Measurements from ENCODE around the gene NTN1.

NTN1 gene

DNA sequence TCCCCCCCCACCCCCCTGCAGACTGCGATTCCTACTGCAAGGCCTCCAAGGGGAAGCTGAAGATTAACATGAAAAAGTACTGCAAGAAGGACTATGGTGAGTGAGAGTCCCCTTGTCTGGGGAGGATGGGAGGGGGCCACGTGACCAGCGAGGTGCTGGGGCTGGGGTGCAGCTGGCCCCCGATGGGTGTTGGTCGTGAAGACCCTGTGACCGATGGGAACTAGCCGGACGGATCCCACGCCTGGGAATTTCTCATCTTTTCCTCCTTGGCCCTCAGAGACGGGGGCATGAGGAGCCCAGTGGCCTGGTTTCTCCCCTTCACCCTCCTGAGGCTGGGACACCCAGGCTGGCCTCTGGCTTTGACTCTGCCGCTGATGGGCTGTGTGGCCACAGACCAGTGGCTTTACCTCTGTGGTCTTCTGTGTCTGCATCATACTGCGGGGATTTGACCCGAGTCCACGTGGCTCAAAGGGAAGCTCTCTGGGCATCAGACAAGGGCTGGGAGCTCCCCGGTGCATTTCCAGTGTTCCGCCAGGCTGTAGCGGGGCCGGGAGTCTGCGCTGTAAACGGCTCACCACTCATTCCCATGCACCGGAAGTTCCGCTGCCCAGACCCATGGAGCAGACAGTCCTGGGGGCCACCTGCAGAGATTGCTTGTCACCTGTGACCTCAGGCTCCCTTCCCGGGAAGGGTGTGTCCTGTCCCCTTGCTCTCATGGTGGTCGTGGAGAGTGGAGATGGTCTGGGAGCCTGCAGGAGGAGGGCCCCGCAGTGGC lies 200.0 kb downstream of the NTN1 start:
- DNase-seq, result no peak

DNA sequence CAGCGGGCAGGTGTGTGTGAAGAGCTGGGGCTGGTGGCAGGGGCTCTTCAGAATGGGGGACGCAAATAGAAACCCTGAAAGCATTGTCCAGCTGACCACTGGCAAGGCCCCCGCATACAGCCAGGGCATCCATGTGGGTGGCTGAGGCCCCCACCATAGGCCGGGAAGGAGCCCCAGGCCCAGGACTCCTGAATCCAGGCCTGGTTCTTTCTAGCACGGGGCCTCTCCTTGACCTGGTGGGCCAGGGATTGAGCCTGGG lies 200.5 kb downstream of the NTN1 start:
- DNase-seq, result no peak

DNA sequence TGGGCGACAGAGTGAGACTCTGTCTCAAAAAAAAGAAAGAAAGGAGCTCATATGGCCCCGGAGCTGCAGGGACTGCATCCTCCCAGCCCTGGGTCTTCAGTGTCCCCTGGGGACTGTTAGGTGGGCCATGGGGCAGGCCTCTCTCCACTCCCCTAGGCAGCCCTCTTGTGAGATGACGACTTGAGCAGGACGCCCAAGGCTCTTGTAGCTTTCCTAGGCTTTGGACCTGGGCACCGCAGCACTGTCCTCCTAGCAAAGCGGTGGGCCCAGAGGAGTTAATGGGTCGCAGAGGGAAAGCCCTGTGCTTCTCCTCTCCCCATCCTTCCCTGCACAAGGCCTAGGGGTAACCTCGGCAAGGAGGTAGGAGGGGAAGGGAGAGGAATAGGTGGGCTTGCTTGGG lies 202.2 kb downstream of the NTN1 start:
- no peak for DNase-seq

DNA sequence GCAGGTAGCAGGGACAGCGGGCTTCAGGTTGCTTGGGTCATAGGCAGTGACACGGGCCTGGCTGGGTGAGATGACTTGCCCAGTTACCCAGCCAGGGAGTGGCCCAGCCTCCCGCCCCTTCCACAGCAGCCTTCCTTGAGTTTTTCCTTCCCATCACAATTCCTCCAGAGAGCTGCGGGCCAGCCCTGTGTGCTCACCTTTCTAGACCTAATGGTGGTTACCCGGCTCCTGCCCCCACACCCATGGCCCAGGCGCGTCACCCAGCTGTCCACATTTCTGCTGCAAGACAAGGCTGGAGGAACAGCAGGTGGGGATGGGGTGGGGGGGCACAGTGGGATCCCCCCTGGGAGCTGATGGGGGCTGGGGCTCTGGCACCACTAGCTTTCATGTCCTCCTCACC lies 203.2 kb downstream of the NTN1 start:
- no peak for DNase-seq

DNA sequence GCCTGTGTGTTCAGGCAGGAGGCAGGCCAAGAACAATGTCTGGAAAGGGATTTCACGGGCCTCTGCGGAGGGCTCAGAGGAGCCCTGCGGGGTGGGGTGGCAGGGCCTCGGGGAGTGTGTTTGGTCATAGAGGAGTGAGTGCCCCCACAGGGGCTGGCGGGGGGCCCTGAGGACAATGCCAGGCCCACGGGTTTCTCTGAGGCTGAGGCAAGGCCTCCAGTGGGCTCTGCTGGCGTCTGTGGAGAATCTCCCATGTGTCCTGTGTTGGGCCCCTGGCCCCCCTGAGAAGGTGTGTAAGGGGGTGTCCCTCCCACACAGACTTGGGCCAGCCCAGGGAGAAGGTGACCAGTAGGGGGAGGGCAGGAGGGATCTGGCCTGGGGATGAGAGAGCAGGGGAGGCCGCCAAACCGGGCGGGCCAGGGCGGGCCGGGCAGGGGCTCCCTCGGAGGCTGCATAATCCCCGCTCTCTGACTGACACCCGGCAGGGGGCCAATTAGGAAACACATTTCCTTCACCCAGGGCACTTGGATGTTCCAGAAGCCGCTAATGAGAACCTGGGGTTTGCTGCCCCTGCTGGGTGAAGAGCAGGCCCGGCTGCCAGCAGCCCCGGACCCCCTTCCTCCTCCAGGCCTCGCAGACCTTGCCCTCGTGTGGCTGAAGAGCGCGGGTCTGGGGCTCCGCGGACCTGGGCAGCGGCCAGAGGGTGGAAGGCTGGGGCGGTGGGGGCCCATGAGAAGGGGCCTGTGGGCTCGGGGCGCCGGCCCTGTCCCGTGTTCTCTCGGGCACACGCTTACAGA lies 204.2 kb downstream of the NTN1 start:
- no peak for DNase-seq

DNA sequence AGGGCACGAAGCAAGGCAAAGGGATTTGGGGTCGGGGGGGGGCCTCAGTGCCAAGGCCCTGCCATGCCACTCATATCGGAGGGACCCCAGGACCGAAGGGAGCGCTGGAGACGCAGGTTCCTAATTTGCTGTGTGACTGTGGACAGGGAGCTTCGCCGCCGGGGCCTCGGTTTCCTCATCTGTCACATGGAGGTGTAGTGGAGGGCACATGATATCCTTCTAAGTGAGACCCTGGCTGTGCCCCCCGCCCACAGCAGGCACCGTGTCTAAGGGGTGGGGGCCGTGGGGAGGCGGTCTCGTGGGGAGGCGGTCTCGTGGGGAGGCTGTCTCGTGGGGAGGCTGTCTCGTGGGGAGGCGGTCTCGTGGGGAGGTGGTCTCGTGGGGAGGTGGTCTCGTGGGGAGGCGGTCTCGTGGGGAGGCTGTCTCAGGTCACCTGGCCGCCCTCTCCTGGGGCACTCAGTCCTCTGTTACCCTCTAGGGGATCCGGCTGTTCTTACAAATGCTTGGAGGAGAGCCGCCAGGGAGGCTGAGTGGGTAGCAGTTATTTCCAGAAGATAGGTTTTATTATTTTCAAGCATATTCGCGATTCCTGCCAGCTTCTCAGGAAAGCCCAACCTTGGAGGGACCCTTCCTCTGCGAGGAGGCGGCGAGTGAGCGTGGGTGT lies 205.0 kb downstream of the NTN1 start:
- DNase-seq, result no peak

DNA sequence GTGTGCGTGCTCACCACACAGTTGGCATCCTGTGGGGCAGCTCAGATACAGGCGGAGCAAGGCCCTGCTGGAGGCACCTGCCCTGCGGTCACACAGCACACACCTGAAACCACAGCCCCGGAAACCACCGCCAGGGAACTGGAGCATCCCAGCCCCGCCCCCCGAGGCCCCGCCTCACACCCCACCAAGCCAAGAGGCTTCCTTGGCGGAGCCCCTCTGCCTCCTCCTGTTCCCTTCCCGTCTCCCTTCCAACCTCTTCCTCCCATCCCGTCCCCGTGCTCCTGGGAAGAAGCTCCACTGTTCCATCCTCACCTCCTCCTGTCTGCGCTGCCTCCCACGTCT lies 205.5 kb downstream of the NTN1 start:
- DNase-seq, result no peak

DNA sequence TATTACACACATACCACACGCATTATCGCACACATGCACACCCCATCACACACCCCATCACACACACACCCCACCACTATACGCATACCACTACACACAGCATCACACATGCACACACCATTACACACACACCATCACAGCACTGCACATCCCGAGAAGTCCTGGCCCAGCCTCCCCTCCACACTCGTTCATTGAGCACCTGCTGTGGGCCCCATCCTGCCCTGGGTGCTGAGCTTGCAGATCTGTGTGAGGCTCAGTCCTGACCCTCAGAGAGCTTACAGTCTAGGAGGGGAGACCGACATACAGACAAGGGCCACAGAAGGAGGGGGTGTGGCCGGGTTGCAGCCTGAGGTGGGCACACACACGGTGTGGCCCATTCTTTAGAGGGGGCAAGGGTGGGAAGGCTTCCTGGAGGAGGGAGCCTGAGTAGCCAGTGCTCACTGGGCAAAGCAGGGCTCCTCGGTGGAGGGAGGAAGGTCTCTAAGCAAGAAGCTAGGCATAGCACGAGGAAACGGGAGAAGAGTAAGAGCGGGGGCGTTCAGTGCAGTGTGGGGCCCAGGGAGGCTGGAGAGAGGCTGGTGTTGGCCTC lies 206.6 kb downstream of the NTN1 start:
- no peak for DNase-seq

DNA sequence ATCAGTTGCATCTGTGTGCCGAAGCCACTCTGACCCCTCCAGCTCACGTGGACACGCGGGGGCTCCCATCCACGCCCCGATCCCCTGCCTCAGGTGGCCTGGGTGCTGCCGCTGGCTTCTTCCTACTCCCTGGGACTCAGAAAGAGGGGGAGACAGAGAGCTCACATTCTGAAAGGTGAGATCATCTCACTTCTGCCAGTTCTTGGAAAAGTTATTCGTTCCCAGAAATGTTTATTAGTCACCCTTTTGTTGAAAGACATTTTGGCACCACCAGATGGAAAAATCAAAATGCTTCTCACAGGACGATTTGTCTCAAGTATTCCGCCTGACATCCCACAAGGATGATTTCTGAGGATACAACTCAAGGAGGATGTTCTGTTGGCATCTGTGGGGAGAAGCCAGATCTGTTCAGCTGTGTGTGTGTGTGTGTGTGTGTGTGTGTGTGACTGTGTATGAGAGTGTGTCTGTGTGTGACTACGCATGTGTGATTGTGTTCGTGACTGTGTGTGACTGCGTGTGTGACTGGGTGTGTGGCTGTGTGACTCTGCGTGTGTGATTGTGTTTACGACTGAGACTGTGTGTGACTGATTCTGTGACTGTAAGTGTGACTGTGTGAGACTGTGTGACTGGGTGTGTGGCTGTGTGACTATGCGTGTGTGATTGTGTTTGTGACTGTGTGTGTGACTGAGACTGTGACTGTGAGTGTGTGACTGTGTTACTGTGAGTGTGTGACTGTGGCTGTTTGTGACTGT lies 207.3 kb downstream of the NTN1 start:
- DNase-seq, result no peak

DNA sequence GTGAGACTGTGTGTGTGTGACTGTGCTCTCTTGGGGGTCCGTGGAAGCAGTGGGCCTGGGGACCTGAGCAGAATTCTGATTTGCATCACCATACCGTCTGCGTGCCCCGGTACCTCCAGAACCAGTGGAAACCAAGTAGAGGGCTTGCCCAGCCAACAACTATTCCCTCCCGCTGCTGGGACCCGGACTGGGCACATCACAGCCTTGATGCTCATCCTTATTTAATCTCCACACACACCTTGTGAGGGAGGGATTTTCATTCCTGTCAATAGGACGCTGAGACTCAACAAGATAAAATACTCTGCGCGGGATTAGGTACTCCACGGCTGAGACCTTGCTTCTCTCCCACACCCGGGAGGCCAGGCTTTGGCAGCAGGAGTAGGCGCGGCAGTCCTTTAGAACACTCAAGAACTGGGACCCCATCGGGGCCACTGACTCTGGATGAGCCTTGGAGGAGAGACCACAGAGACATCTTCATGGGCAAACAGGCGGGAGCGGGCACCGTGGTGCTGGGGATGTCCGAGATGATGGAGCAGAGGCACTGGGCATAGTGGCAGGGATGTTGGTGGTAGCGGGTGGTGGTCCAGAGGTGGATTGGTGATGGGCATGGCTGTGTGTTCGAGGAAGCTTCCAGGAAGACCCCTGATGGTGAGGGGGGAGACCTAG lies 208.0 kb downstream of the NTN1 start:
- DNase-seq, result no peak

DNA sequence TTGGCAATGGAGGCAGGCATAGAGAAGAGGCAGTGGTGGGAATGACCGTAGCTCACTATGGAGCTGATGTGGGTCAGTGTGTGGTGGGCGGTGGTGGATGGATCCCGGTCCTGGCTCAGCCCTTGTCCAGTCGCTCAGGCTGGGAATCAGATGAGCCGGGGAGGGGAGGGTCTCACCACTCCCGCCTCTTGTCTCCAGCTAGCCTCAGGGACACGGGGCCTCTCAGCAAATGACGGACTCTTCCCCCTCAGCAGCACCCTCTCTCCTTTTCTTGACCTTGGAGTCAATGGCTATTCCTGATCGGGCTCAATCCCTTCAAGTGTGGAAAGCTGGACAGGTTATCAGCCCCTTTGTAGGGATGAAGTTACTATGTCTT lies 208.5 kb downstream of the NTN1 start:
- no peak for DNase-seq

DNA sequence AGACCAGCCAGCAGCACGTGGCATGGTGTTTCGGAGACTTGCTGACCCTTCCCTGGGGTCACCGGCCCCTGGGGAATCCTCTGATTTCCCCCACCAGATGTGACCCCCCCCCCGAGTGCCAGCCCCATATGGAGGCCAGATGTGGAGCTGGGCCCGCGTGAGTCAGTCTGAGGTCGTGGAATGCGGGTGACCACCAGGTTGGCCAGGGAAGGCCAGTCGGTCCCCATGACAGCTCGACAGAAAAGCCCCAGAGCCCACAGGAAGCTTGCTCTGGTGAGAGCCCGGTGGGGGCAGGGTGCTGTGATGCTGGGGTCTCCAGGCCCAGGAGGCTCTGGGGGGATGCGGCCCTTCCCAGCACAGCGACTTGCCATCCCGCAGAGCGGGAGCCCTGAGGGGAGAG lies 209.0 kb downstream of the NTN1 start:
- DNase-seq, result no peak

DNA sequence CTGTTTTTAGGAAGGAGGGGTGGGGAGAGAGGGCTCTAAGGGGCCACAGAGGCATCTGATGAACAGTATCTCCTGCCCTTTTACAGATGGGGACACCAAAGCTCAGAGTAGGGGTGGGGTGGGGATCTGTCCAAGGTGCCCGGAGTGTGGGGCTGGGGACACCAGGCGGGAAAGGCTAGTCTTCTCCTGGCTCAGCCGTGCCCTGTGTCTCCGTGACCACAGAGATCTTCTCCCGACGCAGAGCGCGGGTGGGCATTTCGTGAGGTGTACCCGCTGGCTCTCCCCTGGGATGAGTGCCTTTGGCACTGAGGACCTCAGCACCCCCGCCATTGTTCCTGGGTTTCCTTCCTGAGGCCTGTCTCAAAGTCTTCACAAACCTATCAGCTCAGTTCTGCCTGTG lies 209.6 kb downstream of the NTN1 start:
- no peak for DNase-seq

DNA sequence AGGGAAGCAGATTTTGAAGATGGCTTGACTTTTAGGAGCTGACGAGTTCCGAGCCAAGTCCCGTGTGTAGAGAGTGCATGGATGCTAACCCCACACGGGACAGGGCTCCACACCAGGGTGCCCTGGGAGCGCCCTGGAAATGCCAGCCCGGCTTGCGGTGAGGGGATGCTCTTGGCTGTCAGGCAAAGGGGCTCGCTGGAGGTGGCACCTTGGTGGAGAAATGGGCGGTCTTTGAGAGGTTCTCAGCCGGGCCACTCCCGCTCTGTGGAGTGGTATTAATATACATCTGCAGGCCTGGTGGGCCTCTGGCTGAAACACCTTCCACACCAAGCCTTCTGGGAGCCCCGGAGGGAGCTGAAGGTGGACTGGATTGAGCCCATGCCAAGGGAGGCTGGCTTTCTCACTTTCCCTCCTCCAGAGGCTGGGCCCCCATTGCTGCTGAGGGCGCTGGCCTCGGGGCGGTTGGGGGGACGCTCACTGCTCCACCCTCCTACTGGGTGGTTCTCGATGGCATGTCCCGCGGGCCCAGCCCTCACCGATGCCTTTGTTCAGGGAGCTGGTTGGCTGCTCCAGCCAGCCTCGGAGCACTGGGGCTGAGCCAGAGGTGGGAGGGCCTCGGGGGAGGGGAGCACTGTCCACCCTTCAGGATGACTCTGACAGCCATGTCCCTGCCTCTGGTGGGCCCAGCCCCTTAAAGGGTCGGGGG lies 210.3 kb downstream of the NTN1 start:
- no peak for DNase-seq

DNA sequence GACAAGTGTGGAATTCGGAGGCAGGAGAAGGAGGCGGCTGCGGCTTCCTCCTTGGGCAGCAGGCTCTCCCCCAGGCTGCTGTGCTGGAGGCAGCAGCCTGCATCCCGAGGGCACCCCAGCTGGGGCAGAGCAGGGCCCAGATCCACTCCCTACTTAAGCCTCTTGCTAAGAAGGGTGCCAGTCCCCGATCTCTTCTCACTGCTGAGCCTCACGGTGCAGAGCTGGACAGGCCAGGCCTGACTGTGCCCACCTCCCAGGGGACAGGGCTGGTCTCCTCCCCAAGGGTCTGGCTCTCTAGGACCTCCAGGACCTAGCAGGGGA lies 210.8 kb downstream of the NTN1 start:
- no peak for DNase-seq

DNA sequence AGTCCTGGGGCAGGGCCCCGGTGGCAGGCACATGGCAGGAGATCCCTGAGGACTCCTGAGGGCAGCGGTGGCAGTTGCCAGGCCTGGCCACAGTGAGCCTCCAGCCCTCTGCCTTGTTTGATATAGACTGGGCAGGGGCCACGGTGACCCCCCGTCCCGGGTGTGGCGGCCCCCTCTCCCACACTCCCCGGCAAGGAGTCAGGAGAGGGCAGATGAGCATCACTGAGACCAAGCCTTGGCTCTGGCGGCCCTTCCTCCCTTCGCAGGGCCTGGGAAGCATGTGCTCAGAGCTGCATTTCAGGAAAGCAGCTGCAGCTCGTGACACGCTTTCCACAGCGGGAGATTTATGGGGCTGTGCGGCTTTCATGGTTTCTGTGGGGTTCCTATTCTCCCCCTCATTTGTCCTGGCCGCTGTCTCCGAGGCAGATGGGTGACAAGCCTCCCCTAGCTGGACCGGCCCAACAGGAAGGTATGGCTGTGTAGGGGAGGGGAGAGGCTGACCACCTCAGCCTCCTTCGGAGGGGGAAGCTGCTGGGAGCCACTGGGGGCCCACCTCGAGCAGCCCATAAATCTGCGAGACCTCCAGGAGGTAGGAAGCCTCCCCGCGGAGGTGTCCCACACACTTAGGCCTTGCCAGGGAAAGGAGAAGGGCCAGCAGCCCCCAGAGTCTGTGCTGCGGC lies 211.4 kb downstream of the NTN1 start:
- DNase-seq, result peak; percentile 91

DNA sequence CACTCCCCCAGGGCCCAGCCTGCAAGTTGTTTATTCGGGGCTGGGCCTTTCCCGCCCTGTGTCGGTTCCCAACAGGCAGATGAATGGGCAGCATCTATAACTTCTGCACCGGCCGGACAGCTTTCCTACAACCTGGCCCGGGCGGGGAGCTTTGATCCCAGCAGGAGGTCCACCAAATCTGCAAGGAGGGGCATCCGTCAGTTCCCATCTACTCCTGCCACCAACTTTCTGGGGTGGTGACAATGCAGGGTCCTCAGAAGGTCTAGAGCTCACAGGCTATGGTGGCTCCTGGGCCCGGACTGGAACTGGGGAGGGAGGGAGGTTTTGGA lies 211.9 kb downstream of the NTN1 start:
- peak; percentile 26 for DNase-seq

DNA sequence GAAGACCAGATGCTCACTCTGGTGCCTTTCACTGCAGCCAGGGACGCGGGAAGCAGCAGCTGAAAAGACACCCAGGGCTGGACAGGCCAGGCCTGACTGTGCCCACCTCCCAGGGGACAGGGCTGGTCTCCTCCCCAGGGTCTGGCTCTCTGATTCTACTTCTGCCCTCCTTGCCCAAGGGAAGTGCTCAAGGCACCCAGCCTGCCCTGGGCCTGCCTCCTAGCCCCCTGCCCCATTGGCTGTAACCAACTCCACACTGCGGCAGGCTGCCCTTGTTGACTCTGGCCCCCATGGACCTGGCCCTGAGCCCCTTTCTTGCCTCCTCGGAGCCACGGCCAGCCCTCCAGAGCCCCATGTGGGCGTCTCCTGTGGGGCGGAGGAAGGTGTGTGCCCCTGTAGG lies 212.5 kb downstream of the NTN1 start:
- no peak for DNase-seq

DNA sequence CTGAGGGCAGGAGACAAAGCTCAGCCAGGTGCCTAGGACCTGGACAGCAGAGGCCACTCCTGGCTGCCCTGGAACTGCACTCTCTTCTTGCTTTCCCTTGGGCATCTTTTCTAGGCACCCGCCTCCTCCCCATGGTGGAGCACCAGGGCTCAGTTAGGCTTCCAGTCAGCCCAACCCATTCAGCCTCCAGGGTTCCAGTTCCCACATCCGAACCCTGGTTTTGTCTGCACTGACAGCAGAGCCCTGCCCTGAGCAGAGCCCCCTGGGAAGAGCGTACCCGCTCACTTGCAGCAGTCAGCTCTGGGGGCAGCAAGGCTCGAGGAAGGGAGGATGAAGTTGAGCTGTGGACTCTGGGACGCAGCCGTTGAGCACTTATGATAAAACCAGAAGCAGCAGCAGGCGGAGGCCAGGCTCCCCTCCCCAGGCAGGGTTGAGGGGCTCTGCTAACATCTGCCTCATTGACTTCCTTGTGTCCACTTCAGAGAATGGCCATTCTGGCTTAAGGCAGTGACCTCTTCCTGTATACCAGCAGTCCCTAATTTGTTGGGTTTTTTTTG lies 213.2 kb downstream of the NTN1 start:
- no peak for DNase-seq

DNA sequence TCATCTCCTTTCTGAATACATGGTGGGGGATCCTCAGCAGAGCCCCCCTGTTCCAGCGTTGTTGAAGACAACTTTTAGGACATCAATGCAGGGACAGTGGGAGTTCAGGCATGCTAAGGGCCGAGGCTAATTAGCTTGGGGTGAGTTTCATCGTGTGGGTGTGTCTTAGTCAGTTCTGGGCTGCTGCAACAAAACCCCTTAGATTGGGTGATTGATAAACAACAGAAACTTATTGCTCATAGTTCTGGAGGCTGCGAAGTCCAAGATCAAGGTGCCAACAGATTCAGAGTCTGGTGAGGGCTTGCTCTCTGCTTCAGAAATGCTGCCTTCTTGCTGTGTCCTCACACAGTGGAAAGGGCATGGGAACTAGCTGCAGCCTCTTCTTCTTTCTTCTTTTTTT lies 214.0 kb downstream of the NTN1 start:
- DNase-seq, result no peak

DNA sequence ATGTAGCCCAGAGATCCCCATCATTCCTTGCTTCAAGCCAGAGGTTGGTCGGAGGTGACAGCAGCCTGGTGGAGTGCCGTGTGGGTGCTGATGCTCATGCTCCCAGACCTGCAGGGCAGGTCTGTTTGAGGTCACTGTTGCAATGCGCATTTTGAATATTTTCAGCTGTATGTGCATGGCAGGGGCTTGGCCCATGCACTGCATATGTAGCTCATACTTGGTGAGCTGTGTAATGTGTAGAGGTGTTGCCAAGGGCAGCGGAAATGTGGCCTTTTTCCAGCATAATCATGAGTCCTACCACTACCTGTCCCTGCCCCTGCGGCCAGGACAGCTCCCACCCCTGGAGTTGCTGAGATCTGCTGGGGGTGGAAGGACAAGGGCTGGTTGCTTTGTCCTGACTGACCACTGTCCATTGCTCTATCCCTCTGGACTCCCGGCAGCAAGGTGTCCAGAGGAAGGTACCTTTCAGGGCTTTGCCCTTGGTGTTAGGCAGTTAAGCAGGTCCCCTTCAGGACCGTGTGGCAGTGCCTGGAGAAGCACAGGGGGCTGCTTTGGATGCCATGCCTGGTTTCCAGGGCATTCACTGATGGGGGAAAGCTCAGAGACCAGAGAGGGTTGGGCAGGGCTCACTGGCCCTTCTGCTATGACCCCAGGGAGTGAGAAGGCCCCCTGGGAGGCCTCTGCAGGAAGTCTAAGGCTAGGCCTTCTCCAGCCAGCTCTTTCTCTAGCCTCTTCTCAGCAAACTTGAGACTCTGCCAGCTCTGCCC lies 215.2 kb downstream of the NTN1 start:
- DNase-seq, result no peak
